ENCODE results near the gene PIK3C2G. TPM values are rescaled to one million over a fixed set of nuclear protein-coding genes. Genes with fewer than 3 reads are reported as not detected.

PIK3C2G gene
- total RNA-seq, 2 experiments from 2014 or later, result not detected

GRCh38 chr12:18468246-18469075 is 207.1 kb downstream of the PIK3C2G start:
- Mint-ChIP-seq H3K4me3 (no peak overlapping the region), H3K27ac (no peak overlapping the region)

GRCh38 chr12:18470251-18470650 is 208.9 kb downstream of the PIK3C2G start:
- H3K9me3 Mint-ChIP-seq (ENCODE audit: insufficient read depth), result peaks cover 5% of the 10 kb centered on the region
- no peak overlapping the region for H3K27ac Mint-ChIP-seq
- no peaks in the 10 kb centered on the region for H3K36me3 Mint-ChIP-seq (ENCODE audit: low read depth)
- ChIA-PET POLR2A (no interaction called here), CTCF (no interaction called here)
- ATAC-seq, result no peak
- no peaks in the 10 kb centered on the region for H3K4me1 Mint-ChIP-seq (ENCODE audit: low read depth)
- no peak for DNase-seq
- no peaks in the 10 kb centered on the region for H3K27me3 Mint-ChIP-seq (ENCODE audit: low read depth)
- H3K4me3 Mint-ChIP-seq, result no peak overlapping the region

More at GRCh38 chr12:18468246-18469075, 207.1 kb downstream of the PIK3C2G start:
- Mint-ChIP-seq H3K4me1 (ENCODE audit: low read depth) (no peaks in the 10 kb centered on the region), H3K27me3 (ENCODE audit: low read depth) (no peaks in the 10 kb centered on the region), H3K36me3 (ENCODE audit: low read depth) (no peaks in the 10 kb centered on the region), H3K9me3 (ENCODE audit: insufficient read depth) (peaks cover 5% of the 10 kb centered on the region)
- ChIA-PET POLR2A (no interaction called here), CTCF (interaction anchor here (0.6 kb wide), 1 partner anchor 10 kb away, joined by 3 read pairs; no protein-coding TSS in a partner anchor)
- DNase-seq (no peak), ATAC-seq (no peak)

GRCh38 chr12:18472304-18472703 is 211.0 kb downstream of the PIK3C2G start:
- no peak overlapping the region for H3K27ac Mint-ChIP-seq
- H3K4me3 Mint-ChIP-seq, result no peak overlapping the region
- peaks cover 2% of the 10 kb centered on the region for H3K9me3 Mint-ChIP-seq (ENCODE audit: insufficient read depth)
- H3K36me3 Mint-ChIP-seq (ENCODE audit: low read depth), result no peaks in the 10 kb centered on the region
- no peak for DNase-seq
- ChIA-PET CTCF (no interaction called here), POLR2A (no interaction called here)
- H3K27me3 Mint-ChIP-seq (ENCODE audit: low read depth), result no peaks in the 10 kb centered on the region
- no peaks in the 10 kb centered on the region for H3K4me1 Mint-ChIP-seq (ENCODE audit: low read depth)
- ATAC-seq, result no peak

- no peaks in the 10 kb centered on the region for H3K4me1 Mint-ChIP-seq (ENCODE audit: low read depth)
Measured at GRCh38 chr12:18472806-18473205, 211.5 kb downstream of the PIK3C2G start.

GRCh38 chr12:18476861-18477260 is 215.5 kb downstream of the PIK3C2G start:
- DNase-seq (no peak), ATAC-seq (no peak)
- Mint-ChIP-seq H3K4me3 (no peak overlapping the region), H3K27ac (no peak overlapping the region), H3K4me1 (ENCODE audit: low read depth) (no peaks in the 10 kb centered on the region), H3K9me3 (ENCODE audit: insufficient read depth) (peaks cover 4% of the 10 kb centered on the region), H3K36me3 (ENCODE audit: low read depth) (no peaks in the 10 kb centered on the region), H3K27me3 (ENCODE audit: low read depth) (no peaks in the 10 kb centered on the region)
- CTCF ChIA-PET, result no interaction called here
- POLR2A ChIA-PET, result no interaction called here

More at GRCh38 chr12:18472806-18473205, 211.5 kb downstream of the PIK3C2G start:
- no peaks in the 10 kb centered on the region for H3K9me3 Mint-ChIP-seq (ENCODE audit: insufficient read depth)
- H3K36me3 Mint-ChIP-seq (ENCODE audit: low read depth), result no peaks in the 10 kb centered on the region
- POLR2A ChIA-PET, result no interaction called here
- no peak for ATAC-seq
- H3K27me3 Mint-ChIP-seq (ENCODE audit: low read depth), result no peaks in the 10 kb centered on the region
- no peak for DNase-seq
- CTCF ChIA-PET, result no interaction called here
- H3K27ac Mint-ChIP-seq, result no peak overlapping the region
- no peak overlapping the region for H3K4me3 Mint-ChIP-seq

- ChIA-PET CTCF (no interaction called here), POLR2A (no interaction called here)
- Mint-ChIP-seq H3K4me1 (ENCODE audit: low read depth) (no peaks in the 10 kb centered on the region), H3K27me3 (ENCODE audit: low read depth) (no peaks in the 10 kb centered on the region), H3K4me3 (no peak overlapping the region), H3K36me3 (ENCODE audit: low read depth) (no peaks in the 10 kb centered on the region), H3K9me3 (ENCODE audit: insufficient read depth) (peaks cover 4% of the 10 kb centered on the region), H3K27ac (no peak overlapping the region)
- no peak for ATAC-seq
- no peak for DNase-seq
Measured at GRCh38 chr12:18479256-18479655, 217.9 kb downstream of the PIK3C2G start.

GRCh38 chr12:18482601-18483120 is 221.3 kb downstream of the PIK3C2G start:
- H3K4me1 Mint-ChIP-seq (ENCODE audit: low read depth), result no peaks in the 10 kb centered on the region
- H3K27me3 Mint-ChIP-seq (ENCODE audit: low read depth), result no peaks in the 10 kb centered on the region
- H3K4me3 Mint-ChIP-seq, result no peak overlapping the region
- DNase-seq (no peak), ATAC-seq (no peak)
- ChIA-PET CTCF (no interaction called here), POLR2A (no interaction called here)
- peaks cover 4% of the 10 kb centered on the region for H3K9me3 Mint-ChIP-seq (ENCODE audit: insufficient read depth)
- H3K27ac Mint-ChIP-seq, result no peak overlapping the region
- H3K36me3 Mint-ChIP-seq (ENCODE audit: low read depth), result no peaks in the 10 kb centered on the region

- no peak for ATAC-seq
- Mint-ChIP-seq H3K27ac (no peak overlapping the region), H3K4me3 (no peak overlapping the region), H3K27me3 (ENCODE audit: low read depth) (no peaks in the 10 kb centered on the region), H3K36me3 (ENCODE audit: low read depth) (no peaks in the 10 kb centered on the region), H3K9me3 (ENCODE audit: insufficient read depth) (no peaks in the 10 kb centered on the region), H3K4me1 (ENCODE audit: low read depth) (no peaks in the 10 kb centered on the region)
- POLR2A ChIA-PET, result no interaction called here
- CTCF ChIA-PET, result no interaction called here
- DNase-seq, result no peak
Measured at GRCh38 chr12:18483698-18484325, 222.5 kb downstream of the PIK3C2G start.

- no peaks in the 10 kb centered on the region for H3K36me3 Mint-ChIP-seq (ENCODE audit: low read depth)
- H3K4me3 Mint-ChIP-seq, result no peak overlapping the region
- ATAC-seq (no peak), DNase-seq (no peak)
- ChIA-PET CTCF (no interaction called here), POLR2A (no interaction called here)
- H3K9me3 Mint-ChIP-seq (ENCODE audit: insufficient read depth), result no peaks in the 10 kb centered on the region
- H3K4me1 Mint-ChIP-seq (ENCODE audit: low read depth), result no peaks in the 10 kb centered on the region
- H3K27me3 Mint-ChIP-seq (ENCODE audit: low read depth), result no peaks in the 10 kb centered on the region
- H3K27ac Mint-ChIP-seq, result no peak overlapping the region
Measured at GRCh38 chr12:18486036-18486435, 224.7 kb downstream of the PIK3C2G start.

- CTCF ChIA-PET, result no interaction called here
- POLR2A ChIA-PET, result no interaction called here
- Mint-ChIP-seq H3K9me3 (ENCODE audit: insufficient read depth) (no peaks in the 10 kb centered on the region), H3K36me3 (ENCODE audit: low read depth) (no peaks in the 10 kb centered on the region), H3K27me3 (ENCODE audit: low read depth) (no peaks in the 10 kb centered on the region), H3K4me3 (no peak overlapping the region), H3K27ac (no peak overlapping the region), H3K4me1 (ENCODE audit: low read depth) (no peaks in the 10 kb centered on the region)
- DNase-seq, result no peak
- ATAC-seq, result no peak
Measured at GRCh38 chr12:18487509-18487908, 226.2 kb downstream of the PIK3C2G start.

- no peaks in the 10 kb centered on the region for H3K9me3 Mint-ChIP-seq (ENCODE audit: insufficient read depth)
- no peak for DNase-seq
- no peak overlapping the region for H3K4me3 Mint-ChIP-seq
- ChIA-PET CTCF (no interaction called here), POLR2A (no interaction called here)
- H3K36me3 Mint-ChIP-seq (ENCODE audit: low read depth), result no peaks in the 10 kb centered on the region
- H3K27me3 Mint-ChIP-seq (ENCODE audit: low read depth), result no peaks in the 10 kb centered on the region
- no peaks in the 10 kb centered on the region for H3K4me1 Mint-ChIP-seq (ENCODE audit: low read depth)
- ATAC-seq, result no peak
- H3K27ac Mint-ChIP-seq, result no peak overlapping the region
Measured at GRCh38 chr12:18492372-18493025, 231.2 kb downstream of the PIK3C2G start.

GRCh38 chr12:18496156-18496555 is 234.8 kb downstream of the PIK3C2G start:
- H3K4me1 Mint-ChIP-seq (ENCODE audit: low read depth), result no peaks in the 10 kb centered on the region
- no peak for DNase-seq
- H3K27me3 Mint-ChIP-seq (ENCODE audit: low read depth), result no peaks in the 10 kb centered on the region
- ChIA-PET CTCF (no interaction called here), POLR2A (no interaction called here)
- peaks cover 5% of the 10 kb centered on the region for H3K9me3 Mint-ChIP-seq (ENCODE audit: insufficient read depth)
- no peak overlapping the region for H3K4me3 Mint-ChIP-seq
- no peaks in the 10 kb centered on the region for H3K36me3 Mint-ChIP-seq (ENCODE audit: low read depth)
- H3K27ac Mint-ChIP-seq, result no peak overlapping the region
- ATAC-seq, result no peak

Data from activated CD8-positive, alpha-beta T cell treated with anti-CD3 and anti-CD28 coated beads, Interleukin-2, amount 10 ng/mL, durations not matched to agents 7 days and 5 days (primary cell).